GM18511 (cell line): ENCODE measurements around the gene DNAJC1.
A peak's percentile ranks its signal among the peaks of the same experiment; 100 is the strongest.
"Not testable (repeated sequence)": the region's sequence is repeated elsewhere in the genome, so short reads cannot be mapped to it uniquely, and the experiment has no call there.

ENCODE experiments used
- ATAC-seq: cut with Tn5 transposase; IDR thresholded peaks from one replicate; pipeline ENCODE4 v1.9.1; 2021; ENCODE audit warnings: mild to moderate bottlenecking, moderate library complexity; ENCODE audit not compliant: unreplicated experiment

Gene DNAJC1

GRCh38 chr10:21740989-21741388 lies 262.5 kb downstream of the DNAJC1 start:
- ATAC-seq, result no peak

- ATAC-seq, result no peak
Observed at GRCh38 chr10:21737106-21737505, 266.4 kb downstream of the DNAJC1 start.

- no peak for ATAC-seq
Observed at GRCh38 chr10:21733710-21734109, 269.8 kb downstream of the DNAJC1 start.

GRCh38 chr10:21732067-21732772 lies 271.3 kb downstream of the DNAJC1 start:
- peak; percentile 78 for ATAC-seq

GRCh38 chr10:21728618-21729017 lies 274.9 kb downstream of the DNAJC1 start:
- ATAC-seq, result no peak

GRCh38 chr10:21727452-21728168 lies 275.9 kb downstream of the DNAJC1 start:
- ATAC-seq, result no peak

- ATAC-seq, result no peak
Observed at GRCh38 chr10:21726601-21727225, 276.8 kb downstream of the DNAJC1 start.

- ATAC-seq, result peak; percentile 97
Observed at GRCh38 chr10:21724687-21725367, 278.7 kb downstream of the DNAJC1 start.

- ATAC-seq, result no peak
Observed at GRCh38 chr10:21724020-21724589, 279.4 kb downstream of the DNAJC1 start.

- ATAC-seq, result no peak
Observed at GRCh38 chr10:21722209-21722608, 281.3 kb downstream of the DNAJC1 start.

- ATAC-seq, result no peak
Observed at GRCh38 chr10:21721000-21721665, 282.4 kb downstream of the DNAJC1 start.

- ATAC-seq, result peak; percentile 33
Observed at GRCh38 chr10:21720090-21720489, 283.4 kb downstream of the DNAJC1 start.

GRCh38 chr10:21719502-21719901 lies 284.0 kb downstream of the DNAJC1 start:
- no peak for ATAC-seq

GRCh38 chr10:21717437-21718054 lies 286.0 kb downstream of the DNAJC1 start:
- ATAC-seq, result not testable (repeated sequence)

GRCh38 chr10:21715531-21716195 lies 287.9 kb downstream of the DNAJC1 start:
- no peak for ATAC-seq

- no peak for ATAC-seq
Observed at GRCh38 chr10:21712975-21713374, 290.6 kb downstream of the DNAJC1 start.

GRCh38 chr10:21707498-21707897 lies 296.0 kb downstream of the DNAJC1 start:
- no peak for ATAC-seq
